LNCAP (cell line): ENCODE data around the gene HDHD3.

Experiments
- TF ChIP-seq, protein P1 (sequence below): fragments of 450-650 bp; IDR thresholded peaks from 2 replicates; pipeline ENCODE4 v1.5.1; 2017; ENCODE audit warnings: mild to moderate bottlenecking

Gene HDHD3

DNA sequence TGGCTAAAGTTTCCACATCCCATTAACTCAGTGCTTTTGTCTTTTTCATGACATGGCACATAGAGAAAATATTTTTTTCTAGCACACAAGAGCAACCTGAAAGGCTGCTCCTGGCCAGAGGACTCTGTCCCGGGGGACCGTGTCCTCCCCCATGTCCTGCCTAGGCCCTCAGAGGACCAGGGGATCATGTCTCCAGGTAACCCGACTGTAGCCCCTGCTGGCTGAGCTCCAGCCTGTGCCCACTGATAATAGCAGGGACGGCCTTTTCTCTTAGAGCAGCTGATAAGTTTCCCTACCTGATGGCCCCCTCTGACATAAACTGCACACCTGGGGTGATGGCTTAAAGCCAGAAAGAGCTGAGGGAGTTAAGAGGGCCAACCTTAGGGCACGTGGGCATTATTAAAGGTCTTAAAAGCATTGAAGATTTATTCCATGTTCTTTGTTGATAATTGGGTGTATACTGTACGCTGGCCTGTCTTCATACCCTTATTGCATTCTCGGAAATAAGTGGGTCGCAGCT is 5.9 kb downstream of the HDHD3 start:
- TF ChIP-seq, protein P1, sequence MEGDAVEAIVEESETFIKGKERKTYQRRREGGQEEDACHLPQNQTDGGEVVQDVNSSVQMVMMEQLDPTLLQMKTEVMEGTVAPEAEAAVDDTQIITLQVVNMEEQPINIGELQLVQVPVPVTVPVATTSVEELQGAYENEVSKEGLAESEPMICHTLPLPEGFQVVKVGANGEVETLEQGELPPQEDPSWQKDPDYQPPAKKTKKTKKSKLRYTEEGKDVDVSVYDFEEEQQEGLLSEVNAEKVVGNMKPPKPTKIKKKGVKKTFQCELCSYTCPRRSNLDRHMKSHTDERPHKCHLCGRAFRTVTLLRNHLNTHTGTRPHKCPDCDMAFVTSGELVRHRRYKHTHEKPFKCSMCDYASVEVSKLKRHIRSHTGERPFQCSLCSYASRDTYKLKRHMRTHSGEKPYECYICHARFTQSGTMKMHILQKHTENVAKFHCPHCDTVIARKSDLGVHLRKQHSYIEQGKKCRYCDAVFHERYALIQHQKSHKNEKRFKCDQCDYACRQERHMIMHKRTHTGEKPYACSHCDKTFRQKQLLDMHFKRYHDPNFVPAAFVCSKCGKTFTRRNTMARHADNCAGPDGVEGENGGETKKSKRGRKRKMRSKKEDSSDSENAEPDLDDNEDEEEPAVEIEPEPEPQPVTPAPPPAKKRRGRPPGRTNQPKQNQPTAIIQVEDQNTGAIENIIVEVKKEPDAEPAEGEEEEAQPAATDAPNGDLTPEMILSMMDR: no peak

DNA sequence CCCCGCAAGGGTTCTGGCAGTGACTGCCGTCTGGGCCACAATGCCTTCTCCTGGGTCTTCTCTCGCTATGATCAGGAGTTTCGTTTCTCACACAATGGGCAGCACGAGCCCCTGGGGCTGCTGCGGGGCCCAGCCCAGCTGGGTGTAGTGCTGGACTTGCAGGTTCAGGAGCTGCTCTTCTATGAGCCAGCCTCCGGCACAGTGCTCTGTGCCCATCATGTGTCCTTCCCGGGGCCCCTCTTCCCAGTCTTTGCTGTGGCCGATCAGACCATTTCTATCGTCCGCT is 7.0 kb downstream of the HDHD3 start:
- TF ChIP-seq, protein P1: no peak

DNA sequence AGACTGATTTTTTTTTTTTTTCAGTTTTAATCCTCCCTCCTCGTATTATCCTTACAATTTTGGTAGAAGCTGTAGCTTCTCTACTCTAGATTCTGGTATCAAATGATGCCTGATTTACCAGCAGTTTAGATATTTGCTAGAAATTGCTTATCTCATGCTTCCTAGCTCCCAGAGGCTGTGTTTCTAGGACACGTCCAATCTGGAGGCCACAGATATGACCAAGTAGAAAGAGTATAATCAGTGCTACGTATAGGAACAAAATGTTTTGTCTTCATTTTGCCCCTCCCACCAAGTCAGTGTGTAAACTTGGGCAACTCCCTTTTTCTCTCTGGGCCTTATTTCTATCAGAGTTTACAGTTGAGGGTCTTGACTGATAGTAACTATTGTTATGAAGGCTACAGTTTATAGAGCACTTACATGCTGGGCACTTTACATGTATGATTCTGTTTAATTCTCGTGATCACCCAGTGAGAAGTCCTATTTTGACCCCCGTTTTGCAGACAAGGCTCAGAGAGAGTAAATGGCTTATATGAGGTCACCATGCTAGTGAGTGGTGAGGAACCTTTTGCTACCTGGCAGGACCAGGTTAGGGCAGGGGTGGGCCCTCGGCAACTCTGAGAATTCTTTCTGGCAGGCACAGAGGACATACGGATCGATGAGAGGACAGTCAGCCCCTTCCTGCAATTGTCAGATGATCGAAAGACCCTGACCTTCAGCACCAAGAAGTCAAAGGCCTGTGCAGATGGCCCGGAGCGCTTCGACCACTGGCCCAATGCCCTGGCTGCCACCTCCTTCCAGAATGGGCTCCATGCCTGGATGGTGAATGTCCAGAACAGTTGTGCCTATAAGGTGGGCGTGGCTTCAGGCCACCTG is 7.6 kb downstream of the HDHD3 start:
- TF ChIP-seq, protein P1: no peak

DNA sequence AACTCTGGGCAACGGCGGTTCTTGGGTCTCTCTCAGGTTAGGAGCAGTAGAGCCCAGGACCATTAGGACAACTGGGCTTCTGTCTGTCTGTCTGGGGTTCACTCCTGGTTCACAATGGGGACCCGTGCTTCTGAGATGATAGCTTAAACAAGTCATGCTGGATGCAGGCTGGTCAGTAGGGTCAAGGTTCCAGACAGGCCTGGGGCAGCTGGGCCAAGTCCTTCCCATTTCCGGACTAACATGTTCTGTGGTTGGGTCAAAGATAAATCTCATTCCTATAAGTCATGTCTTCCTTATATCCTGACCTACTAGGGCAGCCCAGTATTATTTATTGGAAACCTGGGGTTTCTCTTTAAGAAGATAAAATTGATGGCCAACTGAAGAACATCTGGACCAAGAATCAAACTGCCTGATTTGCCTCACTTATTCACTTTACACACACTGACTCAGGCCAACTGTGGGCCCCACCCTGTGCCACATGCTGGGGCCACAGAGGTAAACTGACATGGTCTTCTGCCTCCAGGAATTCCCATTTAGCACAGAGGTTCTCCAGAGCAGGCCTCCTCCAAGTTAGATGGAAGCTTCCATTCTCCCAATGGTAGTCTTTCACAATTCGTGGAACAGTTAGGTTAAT is 8.3 kb downstream of the HDHD3 start:
- TF ChIP-seq, protein P1: no peak

DNA sequence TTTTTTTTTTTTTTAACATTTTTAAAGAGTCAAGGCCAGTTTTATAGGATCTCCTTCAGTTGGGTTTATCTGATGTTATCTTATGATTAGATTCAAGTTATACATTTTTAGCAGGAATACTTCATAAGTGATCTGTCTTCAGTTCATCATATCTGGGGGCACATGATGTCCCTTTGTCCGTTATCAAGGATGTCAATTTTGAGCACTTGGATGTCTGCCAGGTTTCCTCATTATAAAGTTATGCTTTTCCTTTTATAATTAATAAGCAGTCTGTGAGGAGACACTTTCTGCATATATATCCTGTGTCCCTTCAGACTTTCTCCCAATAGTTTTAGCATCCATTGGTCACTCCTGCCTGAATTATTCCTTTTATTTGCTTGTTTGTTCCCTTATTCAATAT is 11.8 kb downstream of the HDHD3 start:
- TF ChIP-seq, protein P1: no peak

DNA sequence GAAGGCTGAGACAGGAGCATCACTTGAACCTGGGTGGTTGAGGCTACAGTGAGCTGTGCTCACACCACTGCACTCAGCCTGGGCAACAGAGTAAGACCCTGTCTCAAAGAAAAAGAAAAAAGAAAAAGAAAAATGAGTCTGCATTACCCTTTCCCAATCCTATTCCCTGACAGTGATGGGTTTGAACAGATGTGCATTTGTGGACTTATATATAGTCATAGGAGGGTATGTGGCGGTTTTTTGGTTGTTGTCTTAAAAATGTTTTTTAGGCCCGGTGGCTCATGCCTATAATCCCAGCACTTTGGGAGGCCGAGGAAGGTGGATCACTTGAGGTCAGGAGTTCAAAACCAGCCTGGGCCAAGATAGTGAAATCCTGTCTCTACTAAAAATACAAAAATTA is 13.4 kb downstream of the HDHD3 start:
- TF ChIP-seq, protein P1: no peak

DNA sequence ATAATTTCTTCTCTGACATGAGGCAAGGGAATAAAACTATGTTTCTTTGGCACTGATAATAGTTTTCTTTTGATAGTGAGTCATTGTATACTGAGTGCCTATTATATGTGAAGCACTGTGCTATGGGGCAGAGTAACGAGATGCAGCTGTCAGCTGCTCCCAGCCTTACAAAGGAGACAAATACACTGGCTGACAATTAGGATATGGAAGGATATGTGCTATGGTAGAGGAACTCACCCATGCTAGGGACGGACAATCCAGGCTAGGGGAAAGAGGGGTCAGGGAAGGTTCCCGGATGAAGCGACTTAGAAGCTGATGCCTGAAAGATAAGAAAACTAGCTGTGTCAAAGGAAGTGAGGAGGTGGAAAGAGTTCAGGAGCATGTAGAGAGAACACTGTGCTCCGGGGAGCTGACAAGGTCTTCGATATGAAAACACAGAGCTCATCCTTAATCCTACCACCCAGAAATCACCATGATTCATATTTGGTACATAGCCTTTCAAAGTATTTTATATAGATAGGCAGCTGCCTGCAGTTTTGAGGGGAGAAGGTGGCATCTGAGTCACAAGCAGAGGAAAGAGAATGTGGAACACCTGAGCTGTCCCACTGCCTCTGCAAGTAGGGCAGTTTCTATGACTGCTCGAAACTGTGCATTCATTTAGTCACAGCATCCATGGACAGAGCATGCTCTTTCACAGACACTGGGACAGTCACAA is 15.3 kb downstream of the HDHD3 start:
- TF ChIP-seq, protein P1: no peak
